ENCODE data around the gene ARHGEF17. TPM values are rescaled to one million over a fixed set of nuclear protein-coding genes. Genes with fewer than 3 reads are reported as not detected.
A peak's percentile ranks its signal among the peaks of the same experiment; 100 is the strongest.

Gene ARHGEF17
- total and polyA plus RNA-seq, 4 donors: 2.6 to 12.6 (median 5.7) TPM

- TF ChIP-seq REST (IDR thresholded peaks at IDR 0.05) (no peak), EGR1 (IDR thresholded peaks at IDR 0.05; ENCODE audit: low read depth in 2 of 2) (no peak), FOXA2 (IDR thresholded peaks at IDR 0.05) (no peak), YY1 (IDR thresholded peaks at IDR 0.05) (no peak)
Observed at GRCh38 chr11:73386016-73386415, 77.9 kb downstream of the ARHGEF17 start (continued).

GRCh38 chr11:73386546-73386945, 78.5 kb downstream of the ARHGEF17 start:
- H3K27ac ChIP-seq (ENCODE audit: low read depth in 1 of 2, low read length in 2 of 2): peak overlapping the region in 1 of 2 donors; percentile 48
- H3K9me3 ChIP-seq (ENCODE audit: control insufficient read depth in 4 of 4, low read length in 3 of 4): no peaks in the 10 kb centered on the region
- WGBS: 96% methylated on average over 8 of the region's 8 CpGs
- H3K36me3 ChIP-seq (ENCODE audit: control insufficient read depth in 4 of 4, insufficient read depth in 3 of 4, low read depth in 1 of 4, low read length in 3 of 4): no peaks in the 10 kb centered on the region
- no peak for DNase-seq (ENCODE audit: low spot score)
- H3K4me3 ChIP-seq (ENCODE audit: low read depth in 1 of 3, low read length in 3 of 3): no peak overlapping the region
- peaks cover 0 to 20% (median 0%) of the 10 kb centered on the region in 4 donors for H3K4me1 ChIP-seq (ENCODE audit: control insufficient read depth in 4 of 4, insufficient read depth in 4 of 4, low read length in 3 of 4)
- no peaks in the 10 kb centered on the region for H3K27me3 ChIP-seq (ENCODE audit: control insufficient read depth in 4 of 4, insufficient read depth in 4 of 4, low read length in 3 of 4)
- TF ChIP-seq GABPA (IDR thresholded peaks at IDR 0.05 in 1 of 2, conservative IDR thresholded peaks at IDR 0.05 in 1 of 2): no peak
- TF ChIP-seq FOXA1 (IDR thresholded peaks at IDR 0.05): no peak
- no peak for TF ChIP-seq ATF3 (IDR thresholded peaks at IDR 0.05)
- no peak for TF ChIP-seq TAF1 (conservative IDR thresholded peaks at IDR 0.05)
- TF ChIP-seq SP1 (IDR thresholded peaks at IDR 0.05): no peak
- TF ChIP-seq FOXA2 (IDR thresholded peaks at IDR 0.05): no peak
- TF ChIP-seq HNF4G (IDR thresholded peaks at IDR 0.05): no peak
- TF ChIP-seq ZBTB33 (IDR thresholded peaks at IDR 0.05): no peak
- no peak for TF ChIP-seq HNF4A (conservative IDR thresholded peaks at IDR 0.05)
- no peak for TF ChIP-seq EGR1 (IDR thresholded peaks at IDR 0.05; ENCODE audit: low read depth in 2 of 2)
- TF ChIP-seq CTCF (IDR thresholded peaks at IDR 0.05; ENCODE audit: low read depth, low read length, missing input control): no peak
- no peak for TF ChIP-seq MAX (IDR thresholded peaks at IDR 0.05)
- TF ChIP-seq RAD21 (IDR thresholded peaks at IDR 0.05): no peak
- no peak for TF ChIP-seq JUND (IDR thresholded peaks at IDR 0.05)
- no peak for TF ChIP-seq YY1 (IDR thresholded peaks at IDR 0.05)
- TF ChIP-seq RXRA (IDR thresholded peaks at IDR 0.05): no peak
- no peak for TF ChIP-seq NR2F2 (IDR thresholded peaks at IDR 0.05)
- TF ChIP-seq REST (IDR thresholded peaks at IDR 0.05): no peak
- H3K9ac ChIP-seq (ENCODE audit: low read depth in 1 of 2, low read length in 2 of 2): no peak overlapping the region

All from liver (tissue), 9 donors.